Stomach (tissue), 4 donors: ENCODE data around the gene MAML1.

Experiments
- CTCF ChIP-seq, 7 experiments: fragments of 450-650 bp in 4 of 7; fragments of 200-600 bp in 3 of 7; sonication (generic) in 3 of 7; IDR thresholded peaks; one replicate each; pipeline ENCODE4 v1.5.1; 2016 to 2019; ENCODE audit warnings: antibody characterized with exemption in 7 of 7, control low read depth in 2 of 7, mild to moderate bottlenecking in 1 of 7
- POLR2A ChIP-seq, 4 donors: fragments of 450-650 bp; IDR thresholded peaks; one replicate each; pipeline ENCODE4 v1.6.1; 2016; ENCODE audit warnings: antibody characterized with exemption in 4 of 4, control low read depth in 2 of 4, mild to moderate bottlenecking in 1 of 4, moderate library complexity in 1 of 4

GRCh38 chr5:179768326-179769085 lies 35.9 kb downstream of the MAML1 start:
- TF ChIP-seq CTCF (IDR thresholded peaks at IDR 0.05): no peak
- TF ChIP-seq POLR2A (IDR thresholded peaks at IDR 0.05): no peak
